Progenitor cell of endocrine pancreas (in vitro differentiated cells): ENCODE data around the gene CCNL1. TPM values are rescaled to one million over a fixed set of nuclear protein-coding genes. Genes with fewer than 3 reads are reported as not detected.
"Not testable (repeated sequence)": the region's sequence is repeated elsewhere in the genome, so short reads cannot be mapped to it uniquely, and the experiment has no call there.

Experiments used
- DNase-seq: peaks from one replicate; pipeline ENCODE4 v3.0.0; 2021; ENCODE audit warnings: low spot score; ENCODE audit not compliant: unreplicated experiment
- H3K27ac Mint-ChIP-seq: 2 replicates; pipeline ENCODE4 v1.8.0; 2021; ENCODE audit warnings: mild to moderate bottlenecking, moderate library complexity, mixed read lengths
- H3K27me3 Mint-ChIP-seq: 2 replicates; pipeline ENCODE4 v1.8.0; 2021; ENCODE audit warnings: mixed read lengths
- H3K36me3 Mint-ChIP-seq: 2 replicates; pipeline ENCODE4 v1.8.0; 2022; ENCODE audit warnings: mixed read lengths; ENCODE audit not compliant: insufficient read depth
- H3K4me1 Mint-ChIP-seq: 2 replicates; pipeline ENCODE4 v1.8.0; 2021; ENCODE audit warnings: low read depth, mixed read lengths
- H3K4me3 Mint-ChIP-seq: 2 replicates; pipeline ENCODE4 v1.8.0; 2021; ENCODE audit warnings: low read depth, mild to moderate bottlenecking, moderate library complexity, mixed read lengths
- H3K9me3 Mint-ChIP-seq: 2 replicates; pipeline ENCODE4 v1.8.0; 2021; ENCODE audit warnings: low read depth, mixed read lengths
- CTCF ChIP-seq: fragments of 200-600 bp; sonication (generic); IDR thresholded peaks from one replicate; pipeline ENCODE4 v1.5.0; 2021; ENCODE audit warnings: antibody characterized with exemption, mild to moderate bottlenecking; ENCODE audit not compliant: unreplicated experiment
- total RNA-seq: library from RNA; stranded (reverse); gene quantifications from 2 replicates; pipeline ENCODE4 v1.2.1, GENCODE V29; 2021

The CCNL1 gene
- total RNA-seq, 1 donor from 2014 or later, result 157 TPM

- Mint-ChIP-seq H3K36me3 (peaks cover 2% of the 10 kb centered on the region), H3K4me3 (no peak overlapping the region), H3K9me3 (no peaks in the 10 kb centered on the region), H3K4me1 (peaks cover 5% of the 10 kb centered on the region), H3K27ac (peak overlapping the region; percentile 7), H3K27me3 (peaks cover 6% of the 10 kb centered on the region)
- DNase-seq, result no peak
- no peak for TF ChIP-seq CTCF
These were observed 7.6 kb upstream of the CCNL1 start for GRCh38 chr3:157167371-157168042.

DNA sequence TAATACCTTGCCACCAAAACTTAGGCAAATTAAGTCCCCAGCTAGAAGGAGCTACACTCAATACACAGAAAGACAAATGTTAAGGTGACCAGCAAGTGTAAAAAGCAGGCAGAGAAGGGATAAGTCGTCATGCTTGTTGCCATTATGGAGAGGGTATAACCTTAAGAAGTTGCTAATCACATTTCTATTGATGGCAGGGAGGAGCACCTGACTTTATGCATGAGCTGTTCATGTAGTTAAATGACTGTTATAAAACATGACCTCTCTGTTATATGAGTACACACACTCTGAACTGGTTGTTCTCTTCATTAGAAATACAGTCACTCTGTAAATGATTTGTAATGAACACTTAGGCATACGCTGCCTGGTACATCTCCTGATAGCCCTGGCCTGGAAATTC is 6.6 kb upstream of the CCNL1 start:
- TF ChIP-seq CTCF, result no peak
- Mint-ChIP-seq H3K9me3 (no peaks in the 10 kb centered on the region), H3K27me3 (peaks cover 6% of the 10 kb centered on the region), H3K4me3 (no peak overlapping the region), H3K27ac (no peak overlapping the region), H3K36me3 (peaks cover 2% of the 10 kb centered on the region), H3K4me1 (peaks cover 5% of the 10 kb centered on the region)
- no peak for DNase-seq

GRCh38 chr3:157166115-157166514 is 6.2 kb upstream of the CCNL1 start:
- TF ChIP-seq CTCF, result no peak
- Mint-ChIP-seq H3K27ac (no peak overlapping the region), H3K9me3 (no peaks in the 10 kb centered on the region), H3K4me3 (no peak overlapping the region), H3K27me3 (peaks cover 2% of the 10 kb centered on the region), H3K36me3 (peaks cover 2% of the 10 kb centered on the region), H3K4me1 (peaks cover 8% of the 10 kb centered on the region)
- no peak for DNase-seq

DNA sequence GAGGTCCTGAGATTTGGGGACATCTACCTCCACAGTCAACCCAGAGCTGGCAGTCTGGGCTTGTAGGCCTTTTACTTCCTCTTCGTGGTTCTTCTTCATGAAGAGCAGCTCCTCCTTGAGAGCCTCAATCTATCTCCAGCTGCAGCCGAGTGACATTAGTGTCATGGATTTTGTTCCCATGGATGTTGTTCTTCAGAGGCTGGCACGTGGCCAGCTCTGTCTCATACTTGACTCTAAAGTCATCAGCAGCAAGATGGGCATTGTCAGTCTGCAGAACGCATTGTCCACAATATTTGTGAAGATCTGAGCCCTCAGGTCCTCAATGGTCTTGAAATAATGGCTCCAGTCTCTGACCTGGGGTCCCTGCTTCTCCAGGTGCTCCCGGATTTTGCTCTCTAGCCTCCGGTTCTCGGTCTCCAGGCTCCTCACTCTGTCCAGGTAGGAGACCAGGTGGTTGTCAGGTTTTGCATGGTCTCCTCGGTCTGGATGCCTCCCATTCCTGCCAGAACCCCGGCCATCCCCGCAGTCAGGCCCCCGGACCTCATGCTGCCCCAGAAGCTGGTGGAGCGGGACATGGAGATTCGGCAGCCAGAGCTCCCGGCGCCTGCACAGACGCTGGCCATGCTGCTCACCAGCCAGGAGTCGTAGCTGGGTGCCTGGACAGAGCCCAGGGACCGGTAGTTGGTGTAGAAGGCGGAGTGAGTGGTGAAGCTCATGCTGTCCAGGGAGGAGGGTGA is 3.4 kb upstream of the CCNL1 start:
- H3K4me1 Mint-ChIP-seq, result peaks cover 18% of the 10 kb centered on the region
- H3K9me3 Mint-ChIP-seq, result no peaks in the 10 kb centered on the region
- peaks cover 5% of the 10 kb centered on the region for H3K36me3 Mint-ChIP-seq
- DNase-seq, result no peak
- no peak overlapping the region for H3K4me3 Mint-ChIP-seq
- H3K27ac Mint-ChIP-seq, result no peak overlapping the region
- no peaks in the 10 kb centered on the region for H3K27me3 Mint-ChIP-seq
- no peak for TF ChIP-seq CTCF

- Mint-ChIP-seq H3K36me3 (peaks cover 13% of the 10 kb centered on the region), H3K4me1 (peaks cover 25% of the 10 kb centered on the region)
- not testable (repeated sequence) for H3K27ac Mint-ChIP-seq, H3K4me3 Mint-ChIP-seq, H3K27me3 Mint-ChIP-seq, H3K9me3 Mint-ChIP-seq
- peak; percentile 28 for DNase-seq
- TF ChIP-seq CTCF, result peak; percentile 50
These were observed 2.7 kb upstream of the CCNL1 start for GRCh38 chr3:157162620-157163019.
